Cerebellar nuclear complex (tissue), 1 donor: Measurements from ENCODE around the gene SLCO2B1.

Source experiments
- DNase-seq, 2 experiments: peaks; one replicate each; lab custom pipeline; 2025; lab: John Stamatoyannopoulos, UW

The SLCO2B1 gene

DNA sequence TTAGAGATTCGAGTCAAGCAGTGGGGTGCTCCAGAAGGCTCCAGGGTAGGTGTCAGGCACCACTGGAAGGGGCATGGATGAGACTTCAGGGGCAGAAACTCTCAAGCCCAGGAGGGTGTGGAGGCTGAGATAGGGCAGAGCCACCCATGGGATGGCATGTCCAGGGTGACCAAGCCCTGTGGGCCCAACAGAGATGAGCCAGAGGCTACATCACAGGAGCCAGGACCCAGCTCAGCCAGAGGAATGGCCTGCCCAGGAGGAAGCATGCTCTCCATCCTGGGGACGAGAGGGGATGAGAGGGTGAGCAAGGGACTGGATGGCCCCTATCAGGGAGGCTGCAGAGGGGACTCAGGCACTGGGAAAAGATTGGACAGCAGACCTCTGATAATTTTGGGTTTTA is 42.8 kb downstream of the SLCO2B1 start:
- DNase-seq: no peak

DNA sequence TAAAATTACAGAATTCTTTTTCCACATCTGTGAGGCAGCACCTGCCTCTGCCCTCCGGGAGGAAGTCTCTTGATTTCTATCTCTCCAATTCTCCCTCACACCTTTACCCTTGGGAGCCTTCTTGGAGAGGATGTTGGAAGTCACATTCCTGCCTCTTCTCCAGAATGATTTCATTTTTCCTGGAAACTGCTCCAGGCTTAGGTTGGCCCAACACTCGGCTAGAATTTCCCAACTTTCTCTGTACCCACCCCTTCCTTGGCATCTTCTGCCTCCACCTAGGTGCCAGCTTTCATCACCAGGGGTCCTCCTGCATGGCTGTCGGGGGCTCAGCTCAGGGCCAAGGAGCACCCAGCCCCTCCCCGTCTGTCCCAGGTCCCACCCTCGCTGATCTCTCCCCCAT is 43.2 kb downstream of the SLCO2B1 start:
- no peak for DNase-seq

DNA sequence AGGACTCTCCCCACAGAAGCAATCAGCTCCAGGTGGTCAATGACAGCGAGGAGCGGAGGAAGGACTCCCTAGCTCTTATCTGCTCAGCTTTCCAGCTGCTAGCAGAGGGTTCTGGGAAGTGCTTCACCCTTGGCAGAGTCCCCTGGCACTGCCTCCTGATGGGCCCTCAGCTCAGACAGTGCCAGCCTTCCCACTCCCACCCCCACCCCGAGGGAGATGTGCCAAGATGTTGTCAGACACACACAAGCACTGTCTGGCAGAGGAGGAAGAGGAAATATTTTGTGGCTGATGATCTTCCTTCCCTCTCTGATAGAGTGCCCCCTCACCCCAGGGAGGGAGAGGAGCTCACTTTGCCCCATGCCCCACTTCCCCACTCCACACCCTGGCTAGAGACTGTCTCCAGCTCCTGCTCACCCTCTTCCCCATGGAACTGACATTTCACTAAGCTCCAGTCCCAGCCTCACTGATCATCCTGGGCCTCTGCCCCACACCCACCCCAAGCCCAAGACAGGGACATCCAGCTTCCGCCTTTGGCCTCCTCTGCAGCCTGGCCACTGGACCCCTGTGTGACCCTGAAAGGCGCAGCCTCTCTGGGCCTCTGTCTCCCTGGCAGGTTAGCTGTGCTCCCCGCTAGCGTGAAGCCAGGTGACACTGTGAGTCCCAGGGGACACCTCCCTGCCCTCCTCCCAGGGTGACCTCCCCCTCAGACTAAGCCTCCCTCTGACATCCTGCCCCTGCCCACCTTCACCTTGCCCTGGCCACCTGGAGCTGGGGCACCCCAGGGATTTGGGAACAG is 44.5 kb downstream of the SLCO2B1 start:
- DNase-seq: no peak

DNA sequence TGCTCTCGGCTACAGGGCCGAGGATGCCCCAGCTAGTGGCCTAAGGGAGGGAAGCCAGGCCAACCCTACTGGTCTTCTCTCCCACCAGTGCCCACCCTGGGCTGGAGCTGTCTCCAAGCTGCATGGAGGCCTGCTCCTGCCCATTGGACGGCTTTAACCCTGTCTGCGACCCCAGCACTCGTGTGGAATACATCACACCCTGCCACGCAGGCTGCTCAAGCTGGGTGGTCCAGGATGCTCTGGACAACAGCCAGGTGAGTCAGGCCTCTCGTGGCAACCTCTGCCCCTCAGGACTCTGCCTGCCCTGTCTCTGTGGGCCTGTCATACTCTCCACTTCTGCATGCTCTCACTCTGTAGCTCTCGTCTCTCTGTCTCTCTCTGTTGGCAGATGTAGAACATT is 45.5 kb downstream of the SLCO2B1 start:
- no peak for DNase-seq

DNA sequence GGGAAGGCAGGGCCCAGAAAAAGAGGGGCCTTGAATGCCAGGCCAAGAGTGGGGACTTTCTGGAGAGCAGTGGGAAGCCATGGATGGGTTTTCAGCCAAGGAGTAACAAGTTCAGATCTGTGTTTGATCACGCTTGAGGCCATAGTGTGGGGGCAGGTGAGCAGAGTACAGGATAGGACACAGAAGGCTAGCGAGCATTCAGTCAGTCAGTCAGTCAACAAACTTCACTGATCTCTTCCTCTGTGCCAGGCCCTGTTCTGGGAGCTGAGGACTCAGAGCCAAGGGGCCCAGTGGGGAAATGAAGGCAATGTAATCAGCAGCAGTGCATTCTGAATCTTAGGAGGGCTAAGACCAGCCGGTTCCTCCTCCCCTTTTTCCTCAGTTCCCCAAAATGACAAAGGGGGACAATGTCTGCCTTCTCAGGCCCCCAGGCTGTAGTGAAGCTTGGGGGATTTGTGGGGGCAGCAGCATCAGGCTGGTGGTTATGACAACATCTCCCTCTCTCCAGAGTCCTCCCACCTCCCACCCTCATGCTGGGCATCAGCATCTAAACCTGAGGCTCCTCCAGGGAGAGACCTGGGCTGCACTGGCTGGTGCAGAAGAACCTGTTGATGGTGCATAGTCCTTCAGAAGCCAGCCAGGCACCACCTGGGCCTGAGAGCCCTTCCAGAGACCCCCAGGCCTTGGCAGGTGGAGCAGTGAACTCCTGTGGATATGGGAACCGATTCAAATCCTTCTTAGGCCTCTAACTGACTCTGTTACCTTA is 46.8 kb downstream of the SLCO2B1 start:
- no peak for DNase-seq

DNA sequence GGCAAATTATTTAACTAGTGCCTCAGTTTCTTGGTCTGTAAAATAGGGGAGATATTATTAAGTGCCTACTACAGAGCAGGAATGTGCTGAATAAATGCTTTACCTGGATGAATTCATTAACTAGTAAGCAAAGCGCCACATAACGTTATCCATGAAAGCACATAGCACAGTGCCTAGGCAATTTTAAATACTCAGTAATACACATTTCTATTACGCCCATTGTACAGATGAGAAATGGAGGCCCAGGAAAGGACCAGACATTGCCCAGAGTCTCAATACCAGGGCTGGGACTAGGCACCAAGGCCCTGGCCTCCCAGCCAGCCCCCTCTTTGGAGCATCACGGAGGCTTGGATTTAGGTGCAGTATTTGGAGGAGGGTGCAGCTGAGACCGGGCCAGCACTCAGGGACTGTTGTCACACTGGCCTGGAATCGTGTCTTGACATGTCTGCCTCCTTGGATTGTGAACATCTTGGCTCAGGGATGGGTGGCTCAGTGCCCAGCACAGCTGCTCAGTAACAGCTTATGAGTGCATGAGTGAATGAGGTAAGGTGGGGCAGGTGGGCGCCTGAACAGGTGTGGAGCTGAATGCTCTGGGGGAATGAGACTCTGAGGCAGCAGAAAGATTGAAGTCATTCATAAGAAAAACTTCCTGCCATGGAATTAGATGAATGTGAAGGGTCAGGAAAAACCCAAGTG is 47.5 kb downstream of the SLCO2B1 start:
- DNase-seq: no peak

DNA sequence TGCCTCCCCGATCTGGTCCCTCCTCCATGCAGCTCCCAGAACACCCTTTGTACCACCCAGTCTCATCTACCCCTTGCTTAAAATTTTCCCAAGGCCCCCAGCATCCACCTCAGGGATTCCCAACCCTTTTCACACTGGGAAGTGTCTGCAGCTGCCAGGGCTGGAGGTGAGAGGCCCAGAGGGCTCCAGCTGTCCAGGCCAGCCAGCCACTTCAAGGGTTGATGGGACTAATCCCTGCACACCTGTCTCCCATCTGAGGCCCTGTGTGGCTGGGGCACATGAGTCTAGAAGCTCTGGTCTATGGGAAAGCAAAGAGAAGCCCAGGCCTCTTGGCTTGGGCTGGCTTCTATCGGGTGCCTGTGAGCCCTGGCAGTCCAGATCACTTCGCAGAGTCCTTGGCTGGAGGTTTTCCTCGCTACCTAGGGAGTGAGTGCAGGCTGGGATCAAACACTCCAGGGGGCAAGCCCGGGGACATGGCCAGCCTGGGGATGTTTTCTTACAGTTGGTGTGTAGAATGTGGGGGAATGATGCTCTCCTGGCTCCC is 48.6 kb downstream of the SLCO2B1 start:
- no peak for DNase-seq

DNA sequence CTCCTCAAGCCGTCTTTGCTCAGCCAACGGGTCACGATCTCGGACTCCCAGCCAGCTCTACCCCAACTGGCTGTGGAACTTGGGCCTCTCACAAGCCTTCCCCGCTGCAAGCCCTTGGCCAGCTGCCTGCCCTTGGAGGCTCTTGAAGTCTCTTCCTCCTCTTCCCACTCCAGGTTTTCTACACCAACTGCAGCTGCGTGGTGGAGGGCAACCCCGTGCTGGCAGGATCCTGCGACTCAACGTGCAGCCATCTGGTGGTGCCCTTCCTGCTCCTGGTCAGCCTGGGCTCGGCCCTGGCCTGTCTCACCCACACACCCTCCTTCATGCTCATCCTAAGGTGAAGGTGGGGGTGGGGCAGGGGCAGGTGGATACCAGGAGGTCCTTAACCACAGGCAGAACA is 49.1 kb downstream of the SLCO2B1 start:
- DNase-seq: no peak

DNA sequence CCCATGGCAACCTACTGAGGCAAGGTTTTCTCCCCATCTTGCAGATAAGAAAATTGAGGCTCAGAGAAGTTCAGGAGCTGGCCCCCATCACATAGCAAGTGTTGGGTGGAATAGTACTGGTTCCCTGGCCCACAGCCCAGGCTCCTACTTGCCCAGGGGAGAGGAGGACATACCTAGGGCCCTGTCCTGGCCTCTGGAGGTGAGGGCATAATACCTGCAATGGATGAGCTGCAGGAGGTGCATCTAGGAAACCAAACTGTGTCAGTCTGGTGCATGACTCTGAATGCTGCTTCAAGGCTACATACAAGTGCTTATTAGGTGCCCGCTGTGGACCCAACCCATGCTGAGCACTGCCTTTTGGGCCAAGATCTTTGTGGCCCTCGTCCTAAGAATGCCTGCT is 49.6 kb downstream of the SLCO2B1 start:
- DNase-seq: no peak

DNA sequence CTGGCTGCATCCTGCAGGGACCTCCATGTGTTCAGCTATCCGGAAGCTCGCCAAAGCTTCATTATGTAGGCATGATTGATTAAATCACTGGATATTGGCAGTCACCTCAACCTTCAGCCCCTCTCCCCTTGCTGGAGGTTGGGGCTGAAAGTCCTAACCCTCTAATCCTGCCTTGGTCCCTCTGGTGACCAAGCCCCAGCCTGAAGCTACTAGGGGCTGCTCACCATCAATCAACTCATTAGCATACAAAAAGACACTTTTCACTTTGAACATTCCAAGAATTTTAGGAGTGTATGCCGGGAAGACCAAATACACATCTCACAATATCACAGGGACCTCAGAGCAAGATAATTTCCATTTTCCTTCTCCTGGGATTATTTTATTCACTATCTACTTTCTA is 50.9 kb downstream of the SLCO2B1 start:
- no peak for DNase-seq

DNA sequence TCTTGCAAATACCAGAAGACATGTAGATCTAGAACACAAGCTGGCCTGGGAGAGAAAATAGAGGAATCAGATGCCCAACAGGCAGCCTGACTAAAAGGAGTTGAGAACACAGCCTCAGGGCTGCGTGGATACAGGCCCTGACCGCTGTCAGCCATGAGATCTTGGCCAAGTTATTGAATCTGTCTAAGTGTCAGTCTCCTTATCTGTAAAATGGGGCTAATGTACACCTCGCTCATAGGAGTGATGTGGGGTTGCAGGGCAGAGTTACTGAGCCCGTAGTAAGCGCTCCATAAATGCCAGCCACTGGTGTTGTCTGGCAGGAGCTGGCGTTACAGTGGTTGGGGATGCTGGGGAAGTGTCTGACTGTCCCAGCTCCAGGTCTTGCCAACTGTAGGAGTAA is 51.3 kb downstream of the SLCO2B1 start:
- no peak for DNase-seq

DNA sequence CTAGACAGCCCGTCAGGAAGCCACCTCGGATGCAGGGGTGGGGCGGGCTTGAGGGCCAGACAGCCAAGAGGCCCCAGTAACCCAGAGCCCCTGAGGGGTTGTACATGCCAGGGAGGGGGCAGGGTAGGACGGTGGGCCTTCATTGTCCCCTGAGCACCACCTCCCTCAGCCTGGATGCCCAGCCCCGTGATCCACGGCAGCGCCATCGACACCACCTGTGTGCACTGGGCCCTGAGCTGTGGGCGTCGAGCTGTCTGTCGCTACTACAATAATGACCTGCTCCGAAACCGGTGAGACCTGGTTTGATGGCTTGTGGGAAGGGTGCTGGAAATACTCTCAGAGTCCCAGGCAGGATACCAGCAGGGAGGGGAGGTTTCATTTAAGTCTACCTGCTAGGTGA is 52.2 kb downstream of the SLCO2B1 start:
- no peak for DNase-seq

DNA sequence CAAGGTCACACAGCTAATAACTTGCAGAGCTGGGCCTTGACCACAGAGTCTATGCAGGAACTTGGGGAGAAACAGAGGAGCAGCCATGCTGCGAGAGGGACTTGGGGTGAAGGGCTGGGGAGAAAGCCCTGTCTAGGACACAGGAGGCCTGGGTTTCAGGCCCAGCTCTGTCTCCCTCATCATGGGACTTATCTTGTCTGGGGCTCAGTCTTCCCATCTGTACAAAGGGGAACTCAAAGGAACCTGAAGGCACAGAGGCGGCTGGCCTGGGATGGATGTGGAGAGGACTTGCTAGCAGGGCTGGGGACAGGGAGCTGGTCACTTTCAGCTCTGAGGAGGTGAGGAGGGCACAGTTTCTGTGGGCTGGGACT is 52.7 kb downstream of the SLCO2B1 start:
- DNase-seq: no peak

DNA sequence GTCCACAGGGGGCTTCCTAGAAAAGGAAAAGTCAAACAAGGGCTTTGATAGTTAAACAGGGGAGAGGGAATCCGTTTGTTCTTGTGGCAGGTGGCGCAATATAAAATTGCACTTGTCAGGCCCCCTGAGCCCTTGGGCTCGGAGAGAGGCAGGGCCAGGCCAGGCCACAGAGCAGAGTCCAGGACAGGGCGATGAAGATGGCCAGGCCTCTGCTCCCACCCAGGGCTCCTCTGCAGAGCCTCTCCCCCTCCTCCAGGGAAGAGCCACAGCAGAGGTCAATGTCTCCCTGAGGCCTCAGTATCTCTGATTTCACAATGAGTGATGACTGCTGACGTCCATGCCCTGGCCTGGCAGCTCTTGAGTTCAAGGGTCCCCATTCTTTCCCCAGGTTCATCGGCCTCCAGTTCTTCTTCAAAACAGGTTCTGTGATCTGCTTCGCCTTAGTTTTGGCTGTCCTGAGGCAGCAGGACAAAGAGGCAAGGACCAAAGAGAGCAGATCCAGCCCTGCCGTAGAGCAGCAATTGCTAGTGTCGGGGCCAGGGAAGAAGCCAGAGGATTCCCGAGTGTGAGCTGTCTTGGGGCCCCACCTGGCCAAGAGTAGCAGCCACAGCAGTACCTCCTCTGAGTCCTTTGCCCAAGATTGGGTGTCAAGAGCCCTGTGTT is 53.2 kb downstream of the SLCO2B1 start:
- DNase-seq: no peak

DNA sequence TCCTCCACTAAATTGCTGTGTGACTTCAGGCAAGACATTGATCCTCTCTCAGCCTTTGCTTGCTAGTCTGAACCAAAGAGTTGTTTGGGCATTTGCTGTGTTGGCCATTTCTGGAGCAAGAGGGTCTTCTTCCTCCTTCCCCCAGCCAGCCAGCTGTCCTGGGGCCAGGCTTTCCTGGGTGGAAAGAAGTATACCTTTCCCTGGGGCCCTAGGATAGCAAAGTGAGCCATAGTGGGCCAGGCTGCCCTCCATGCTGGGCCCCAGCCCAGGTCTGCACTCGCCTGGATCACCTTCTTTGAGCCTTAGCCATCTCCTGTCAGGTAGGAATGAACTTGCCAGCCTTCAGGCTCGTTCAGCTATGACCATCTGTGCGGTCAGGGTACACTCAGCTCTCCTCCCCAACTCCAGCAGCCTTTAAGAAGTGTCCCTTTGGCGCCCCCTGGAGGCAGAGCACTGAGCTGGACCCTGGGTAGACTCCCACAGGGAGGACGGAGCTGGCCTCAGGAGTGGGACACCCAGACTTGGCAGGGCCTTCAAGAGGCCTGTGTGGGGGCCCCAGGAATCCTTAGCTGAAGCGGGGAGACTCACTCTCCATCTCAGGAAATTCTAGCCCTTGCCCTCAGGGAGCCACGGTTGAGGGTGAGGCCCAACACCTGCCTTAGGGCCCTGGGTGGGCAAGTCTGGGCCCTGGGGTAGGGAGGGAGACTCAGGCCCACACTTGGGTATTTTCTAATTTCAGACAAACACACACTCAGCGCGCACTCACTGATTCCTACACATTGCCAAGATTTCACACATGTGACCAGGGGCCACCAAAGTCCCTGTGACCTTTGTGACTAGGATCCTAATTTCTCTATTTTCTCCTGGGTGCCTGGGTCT is 54.0 kb downstream of the SLCO2B1 start:
- DNase-seq: no peak

DNA sequence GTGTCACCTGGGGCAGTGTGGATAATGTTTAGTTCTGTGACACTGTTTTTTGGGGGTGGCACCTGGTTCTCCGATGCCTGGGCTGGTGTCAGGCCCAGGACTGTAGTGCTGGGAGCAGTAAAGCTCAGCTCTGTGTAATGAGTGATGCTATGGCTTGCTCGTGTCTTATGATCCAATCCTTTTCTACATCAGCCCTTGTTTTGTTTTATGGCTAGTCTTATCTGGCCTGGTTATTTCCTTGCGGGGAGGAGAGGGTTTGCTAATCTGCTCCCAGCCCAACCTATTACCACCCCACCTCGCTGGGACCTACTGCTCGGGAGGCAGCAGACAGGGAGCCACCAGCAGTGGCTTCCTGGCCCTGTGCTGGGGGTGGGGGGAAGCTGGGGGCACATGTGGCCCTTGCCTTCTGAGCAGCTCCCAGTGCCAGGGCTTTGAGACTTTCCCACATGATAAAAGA is 54.7 kb downstream of the SLCO2B1 start:
- no peak for DNase-seq

DNA sequence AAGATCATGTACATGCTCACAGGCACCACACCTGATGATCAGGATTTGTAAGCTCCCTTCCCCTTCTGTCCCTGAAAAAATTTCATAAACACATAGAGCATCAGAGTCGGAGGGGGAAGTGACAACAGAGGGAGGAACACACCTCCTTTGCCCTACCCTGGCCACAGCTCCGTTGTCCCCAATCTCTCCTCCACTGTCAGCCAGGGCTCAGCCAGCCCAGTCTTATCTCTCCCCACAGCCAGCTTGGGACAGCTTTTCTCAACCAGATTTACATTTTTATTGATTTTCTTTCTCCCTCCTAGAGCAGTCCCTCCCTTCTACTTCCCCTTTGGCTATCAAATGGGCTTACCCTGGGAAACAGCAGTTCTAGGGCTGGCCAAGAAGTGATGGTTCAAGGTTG is 57.5 kb downstream of the SLCO2B1 start:
- no peak for DNase-seq

DNA sequence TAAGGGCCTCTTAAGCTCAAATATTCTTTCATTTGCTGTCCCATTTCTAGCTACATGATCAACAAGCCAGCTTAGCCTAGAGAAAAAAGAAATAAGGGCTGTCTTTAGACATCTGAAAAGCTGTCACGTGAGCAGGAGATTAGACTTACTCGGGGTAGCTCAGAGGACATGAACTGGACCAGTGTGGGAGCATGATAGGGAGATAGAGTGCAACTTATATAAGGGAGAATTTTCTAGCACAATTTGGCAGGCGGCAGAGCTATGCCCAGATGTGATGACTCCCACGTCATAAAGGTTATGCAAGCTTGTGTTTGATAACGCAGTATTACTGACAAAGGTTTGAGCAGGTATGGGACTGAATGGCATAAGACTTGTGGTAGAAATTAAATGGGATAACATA is 61.5 kb downstream of the SLCO2B1 start:
- no peak for DNase-seq

DNA sequence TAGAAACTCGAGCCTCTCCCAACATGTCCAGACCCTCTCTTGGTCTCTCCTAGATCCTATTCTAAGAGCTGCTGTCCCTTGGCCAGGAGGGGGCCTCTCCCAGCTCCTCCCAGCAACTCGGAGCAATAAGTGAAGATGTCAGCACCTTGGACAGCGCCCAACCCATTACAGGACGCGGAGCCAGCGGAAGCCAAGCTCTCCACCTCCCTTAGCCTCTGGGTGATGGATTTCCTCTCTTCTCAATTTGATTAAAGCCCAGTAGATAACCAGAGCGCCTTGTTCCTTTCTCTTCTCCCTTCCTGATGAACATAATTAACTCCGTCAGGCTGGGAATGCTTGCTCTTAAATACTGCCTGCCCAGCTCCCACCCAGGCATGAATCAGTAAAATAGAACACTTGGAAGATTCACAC is 63.5 kb downstream of the SLCO2B1 start:
- no peak for DNase-seq

DNA sequence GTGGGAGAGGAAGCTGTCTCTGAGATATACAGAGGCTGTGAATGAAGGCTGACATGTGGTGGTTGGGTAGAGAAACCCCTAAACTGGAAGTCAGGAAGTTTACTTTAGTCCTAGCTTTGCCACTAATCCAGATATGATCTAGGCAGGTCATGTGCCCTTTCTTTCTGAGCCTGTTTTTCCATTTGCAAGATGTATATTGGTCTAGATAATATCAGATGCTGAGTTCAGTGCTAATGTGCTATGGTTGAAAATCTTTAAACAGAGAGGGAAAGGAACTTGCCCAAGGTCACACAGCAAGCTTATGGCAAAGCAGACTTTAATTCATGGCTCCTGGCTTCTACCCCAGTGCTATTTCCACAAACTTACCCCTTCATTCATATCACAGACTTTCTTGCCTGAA is 63.9 kb downstream of the SLCO2B1 start:
- no peak for DNase-seq

DNA sequence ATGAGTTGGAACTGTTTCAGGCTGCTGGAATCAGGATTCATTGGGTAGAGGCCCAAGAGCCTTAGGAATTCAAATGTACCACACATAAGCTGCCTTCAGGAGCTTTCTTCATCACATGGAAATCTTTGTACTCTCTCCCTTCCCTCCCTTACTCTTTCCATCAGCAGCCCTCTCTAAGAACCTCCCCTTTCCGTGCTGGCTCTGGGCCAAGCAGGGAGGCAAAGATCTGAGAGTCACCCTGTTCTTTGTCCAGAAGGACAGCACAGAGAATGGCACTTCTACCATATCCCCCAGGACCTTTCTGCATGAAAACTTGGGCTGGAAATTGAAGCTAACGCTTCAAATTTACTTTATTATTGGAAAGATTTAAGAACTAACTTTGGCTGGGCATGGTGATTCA is 69.0 kb downstream of the SLCO2B1 start:
- no peak for DNase-seq
